GM20431 (cell line): Measurements from ENCODE around the gene RBBP7.

Experiments used
- in situ Hi-C: fragments of 300-500 bp; cut with MseI, MboI; formaldehyde crosslinking; loops from one replicate; pipeline ENCODE4 v1.15.0; 2020; ENCODE audit warnings: low sequenced_read_pairs; ENCODE audit not compliant: unreplicated experiment

Gene RBBP7

GRCh38 chrX:16870095-16870861 is at the start of gene RBBP7:
Gene RBBP7, minus strand, starts transcription at chrX:16870362. Its CDS starts 309 bp downstream, at chrX:16870053.
- in situ Hi-C loops: no loop called here

GRCh38 chrX:16918979-16919378 is 48.8 kb upstream of the RBBP7 start:
- in situ Hi-C loops: no loop called here

GRCh38 chrX:16917120-16917519 is 47.0 kb upstream of the RBBP7 start:
- in situ Hi-C loops: no loop called here

- in situ Hi-C loops: no loop called here
Measured at GRCh38 chrX:16916561-16916960, 46.4 kb upstream of the RBBP7 start.

GRCh38 chrX:16914058-16914457 is 43.9 kb upstream of the RBBP7 start:
- in situ Hi-C loops: no loop called here

GRCh38 chrX:16910376-16910775 is 40.2 kb upstream of the RBBP7 start:
- in situ Hi-C loops: no loop called here

- in situ Hi-C loops: no loop called here
Measured at GRCh38 chrX:16903274-16904022, 33.3 kb upstream of the RBBP7 start.

GRCh38 chrX:16897445-16897844 is 27.3 kb upstream of the RBBP7 start:
- in situ Hi-C loops: no loop called here

GRCh38 chrX:16892504-16893362 is 22.6 kb upstream of the RBBP7 start:
- in situ Hi-C loops: no loop called here

- in situ Hi-C loops: no loop called here
Measured at GRCh38 chrX:16885628-16886027, 15.5 kb upstream of the RBBP7 start.

GRCh38 chrX:16883487-16883804 is 13.3 kb upstream of the RBBP7 start:
- in situ Hi-C loops: no loop called here

GRCh38 chrX:16882702-16883486 is 12.7 kb upstream of the RBBP7 start:
- in situ Hi-C loops: no loop called here

- in situ Hi-C loops: no loop called here
Measured at GRCh38 chrX:16882169-16882568, 12.0 kb upstream of the RBBP7 start.

- in situ Hi-C loops: no loop called here
Measured at GRCh38 chrX:16876696-16877095, 6.5 kb upstream of the RBBP7 start.

GRCh38 chrX:16874458-16875095 is 4.4 kb upstream of the RBBP7 start:
- in situ Hi-C loops: no loop called here

- in situ Hi-C loops: no loop called here
Measured at GRCh38 chrX:16873106-16873505, 2.9 kb upstream of the RBBP7 start.

GRCh38 chrX:16870862-16871815 is 977 bp upstream of the RBBP7 start:
- in situ Hi-C loops: no loop called here

GRCh38 chrX:16869393-16870094 is 618 bp downstream of the RBBP7 start:
- in situ Hi-C loops: no loop called here
